NCI-H82 treated with DMSO at 0.1 percent for 48 hours (cell line): Measurements from ENCODE around the gene FASN.
A peak's percentile ranks its signal among the peaks of the same experiment; 100 is the strongest.

Experiments
- DNase-seq: peaks from one replicate; lab custom pipeline; 2025; ENCODE audit not compliant: unreplicated experiment; lab: John Stamatoyannopoulos, UW

The FASN gene

DNA sequence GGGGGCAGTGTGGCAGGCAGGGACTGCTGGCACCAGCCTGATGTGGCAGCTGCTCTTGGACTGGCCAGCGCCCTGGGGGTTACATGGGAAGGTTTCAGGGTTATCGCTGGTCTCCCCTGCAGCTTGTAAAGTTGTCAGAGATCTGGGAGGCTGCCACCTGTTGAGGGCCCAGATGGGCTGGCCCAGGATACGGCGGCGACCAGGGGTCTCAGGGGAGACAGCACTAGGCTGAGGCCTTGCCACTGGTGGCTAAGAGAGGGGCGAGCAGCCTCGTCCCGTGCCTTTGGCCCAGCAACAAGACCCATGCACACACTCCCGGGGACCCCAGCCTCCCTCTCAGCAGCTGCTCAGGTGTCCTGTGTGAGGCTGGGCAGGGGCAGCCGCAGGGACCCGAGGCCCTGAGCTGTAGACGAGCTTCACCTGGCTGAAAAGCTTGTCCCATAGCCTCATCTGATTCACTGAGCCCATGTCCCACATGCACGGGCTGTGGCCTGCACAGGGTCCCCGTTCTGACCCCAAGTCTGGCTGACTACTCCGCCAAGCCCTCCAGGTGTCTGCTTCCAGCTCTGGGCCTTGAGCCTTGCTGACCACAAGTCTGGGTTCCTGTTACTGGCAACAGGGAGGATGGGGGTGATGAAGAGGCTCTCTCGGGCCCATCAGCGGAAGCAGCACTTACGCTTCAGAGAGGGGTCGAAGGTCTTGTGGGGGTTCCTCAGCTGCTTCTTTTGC is 38.6 kb downstream of the FASN start:
- DNase-seq: no peak

- DNase-seq: no peak
Observed at GRCh38 chr17:82058855-82059249, 39.2 kb downstream of the FASN start.

DNA sequence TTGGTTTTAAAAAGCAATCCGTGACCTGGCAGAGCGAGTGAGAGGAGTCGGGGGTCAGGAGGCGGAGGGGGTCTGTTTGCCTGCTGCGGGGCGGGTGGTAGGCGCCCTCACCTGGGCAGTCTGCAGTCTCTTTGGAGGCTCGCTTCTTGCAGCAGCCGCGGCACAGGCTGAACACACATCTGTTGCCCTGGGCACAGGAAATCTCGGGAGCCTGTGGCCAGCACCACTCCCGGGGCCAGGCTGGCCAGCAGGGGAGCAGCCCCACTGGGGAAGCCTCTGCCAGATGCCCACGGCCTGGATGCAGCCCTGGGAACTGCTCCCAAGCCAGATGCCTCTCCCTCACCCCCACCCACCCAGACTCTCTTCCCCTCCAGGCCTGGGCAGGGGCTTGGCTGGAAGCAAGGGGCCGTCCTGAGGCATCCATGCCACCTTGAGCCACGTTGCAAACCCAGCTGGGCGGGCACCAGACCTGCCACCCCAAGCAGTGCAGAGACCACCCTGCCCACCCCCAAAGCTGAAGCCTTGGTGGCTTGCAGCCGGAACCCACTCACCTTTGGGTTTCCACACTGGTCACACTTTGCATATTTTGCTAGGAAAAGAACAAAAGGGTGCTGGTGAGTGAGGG is 39.7 kb downstream of the FASN start:
- no peak for DNase-seq

GRCh38 chr17:82056729-82057621 is 41.1 kb downstream of the FASN start:
- no peak for DNase-seq

- no peak for DNase-seq
Observed at GRCh38 chr17:82055965-82056728, 41.9 kb downstream of the FASN start.

DNA sequence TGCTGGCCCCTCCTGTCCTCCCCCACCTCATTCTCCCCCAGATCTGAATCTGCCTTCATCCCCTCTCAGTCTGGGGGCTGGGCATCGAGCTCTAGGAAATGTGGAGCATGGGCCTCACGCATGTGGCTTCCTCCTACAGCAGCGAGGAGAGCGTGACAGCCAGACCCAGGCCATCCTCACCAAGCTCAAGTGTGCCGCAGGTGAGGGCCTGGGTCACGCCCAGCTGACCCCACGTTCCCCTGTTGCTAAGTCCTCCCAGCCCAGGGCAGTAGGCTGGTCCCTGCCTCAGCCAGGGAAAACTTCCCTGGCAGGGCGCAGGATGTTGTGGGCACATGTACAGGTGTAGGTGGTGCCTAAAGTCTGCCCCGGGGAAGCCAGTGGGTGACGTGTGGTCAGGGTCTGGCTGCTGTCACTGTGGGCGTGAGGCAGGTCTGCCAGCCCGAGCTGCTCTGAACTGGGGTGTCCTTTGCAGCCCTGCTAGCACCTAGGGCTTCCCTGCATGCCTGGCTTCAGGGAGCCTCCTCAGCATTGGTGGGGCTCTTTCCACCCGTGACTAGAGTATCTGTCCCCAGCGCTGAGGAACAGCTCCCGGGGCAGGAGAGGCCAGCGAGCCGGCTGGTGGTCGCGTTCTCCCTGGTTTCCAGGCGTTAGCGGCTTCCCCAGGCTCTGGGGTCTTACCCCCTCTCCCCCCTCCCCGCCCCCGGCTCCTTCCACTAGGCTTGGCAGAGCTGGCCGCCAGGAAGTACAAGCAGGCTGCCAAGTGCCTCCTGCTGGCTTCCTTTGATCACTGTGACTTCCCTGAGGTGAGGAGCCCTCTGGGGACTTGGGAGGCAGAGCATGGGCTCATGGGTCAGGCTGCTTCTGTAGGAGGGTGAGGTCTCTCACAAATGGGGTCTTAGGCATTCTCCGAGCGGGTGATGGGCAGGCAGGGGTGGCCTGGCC is 42.7 kb downstream of the FASN start:
- DNase-seq: no peak

DNA sequence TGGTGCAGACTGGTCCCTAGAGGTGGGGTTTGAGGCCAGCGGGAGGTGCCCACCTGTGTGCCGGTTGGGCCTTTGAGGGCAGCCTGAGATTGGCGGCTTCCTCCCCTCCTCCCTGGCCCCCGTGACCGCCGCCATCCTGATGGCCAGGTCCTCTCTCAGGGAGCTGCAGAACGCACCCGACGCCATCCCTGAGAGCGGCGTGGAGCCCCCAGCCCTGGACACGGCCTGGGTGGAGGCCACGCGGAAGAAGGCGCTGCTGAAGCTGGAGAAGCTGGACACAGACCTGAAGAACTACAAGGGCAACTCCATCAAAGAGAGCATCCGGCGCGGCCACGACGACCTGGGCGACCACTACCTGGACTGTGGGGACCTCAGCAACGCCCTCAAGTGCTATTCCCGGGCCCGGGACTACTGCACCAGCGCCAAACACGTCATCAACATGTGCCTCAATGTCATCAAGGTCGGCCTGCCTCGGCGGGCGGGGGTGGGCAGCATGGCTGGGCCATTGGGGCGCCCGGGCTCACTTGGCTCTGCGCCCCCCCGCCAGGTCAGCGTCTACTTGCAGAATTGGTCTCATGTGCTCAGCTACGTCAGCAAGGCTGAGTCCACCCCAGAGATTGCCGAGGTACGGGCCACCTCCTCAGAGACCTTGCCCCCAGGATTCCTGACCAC is 43.5 kb downstream of the FASN start:
- DNase-seq: no peak

GRCh38 chr17:82053556-82054263 is 44.3 kb downstream of the FASN start:
- no peak for DNase-seq

GRCh38 chr17:82053130-82053529 is 44.9 kb downstream of the FASN start:
- DNase-seq: no peak

DNA sequence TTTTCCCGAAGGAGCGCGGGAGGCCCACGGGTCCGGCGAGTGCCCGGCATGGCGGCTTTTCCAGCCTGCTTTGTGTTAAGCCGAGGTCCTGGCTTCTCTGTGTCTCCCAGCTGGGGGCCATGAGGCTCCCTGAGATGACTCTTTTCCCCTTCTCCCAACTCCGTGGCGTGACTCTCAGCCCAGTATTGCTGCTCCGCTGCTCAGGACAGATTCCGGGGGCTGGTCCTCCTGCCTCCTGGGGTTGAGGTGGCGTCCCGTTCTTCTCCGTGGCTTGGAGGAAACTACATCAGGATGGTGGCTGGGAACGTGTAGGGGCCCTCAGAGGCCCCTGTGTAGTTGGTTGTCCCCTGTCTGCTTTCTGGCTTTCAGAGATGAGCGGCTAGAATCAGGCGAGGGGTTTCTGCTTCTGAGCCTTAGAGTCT is 45.4 kb downstream of the FASN start:
- no peak for DNase-seq

- DNase-seq: peak; percentile 5
Observed at GRCh38 chr17:82051776-82052637, 46.0 kb downstream of the FASN start, which contains the start of the genes GPS1 and RFNG. Gene GPS1 (plus strand): TSS chr17:82051898. CDS start chr17:82051932, 34 bp downstream. Gene RFNG (minus strand): TSS chr17:82051811. CDS start chr17:82051766, 45 bp downstream.

- DNase-seq: no peak
Observed at GRCh38 chr17:82050761-82051641, 47.0 kb downstream of the FASN start.

- no peak for DNase-seq
Observed at GRCh38 chr17:82050152-82050760, 47.8 kb downstream of the FASN start.

DNA sequence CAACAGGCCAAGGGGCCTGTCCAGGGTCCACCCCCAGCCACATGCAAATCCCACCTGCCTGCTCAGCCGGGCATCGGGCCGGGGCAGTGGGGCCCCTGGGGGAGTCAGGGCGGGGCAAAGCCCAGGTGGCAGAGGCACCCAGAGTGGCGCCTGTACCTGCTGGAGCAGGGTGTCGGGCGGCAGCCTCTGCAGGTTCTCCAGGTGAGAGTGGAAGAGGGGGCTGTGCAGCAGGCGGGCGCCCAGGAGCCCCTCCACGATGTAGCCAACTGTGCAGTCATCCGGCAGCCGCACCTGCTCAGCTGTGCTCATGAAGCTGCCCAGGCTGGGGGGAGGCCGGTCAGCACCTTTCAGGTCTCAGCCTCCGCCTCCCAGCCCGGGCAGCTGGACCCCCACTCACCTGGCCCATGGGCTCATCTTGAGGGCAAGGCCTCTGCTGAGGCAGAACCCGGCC is 48.5 kb downstream of the FASN start:
- no peak for DNase-seq

DNA sequence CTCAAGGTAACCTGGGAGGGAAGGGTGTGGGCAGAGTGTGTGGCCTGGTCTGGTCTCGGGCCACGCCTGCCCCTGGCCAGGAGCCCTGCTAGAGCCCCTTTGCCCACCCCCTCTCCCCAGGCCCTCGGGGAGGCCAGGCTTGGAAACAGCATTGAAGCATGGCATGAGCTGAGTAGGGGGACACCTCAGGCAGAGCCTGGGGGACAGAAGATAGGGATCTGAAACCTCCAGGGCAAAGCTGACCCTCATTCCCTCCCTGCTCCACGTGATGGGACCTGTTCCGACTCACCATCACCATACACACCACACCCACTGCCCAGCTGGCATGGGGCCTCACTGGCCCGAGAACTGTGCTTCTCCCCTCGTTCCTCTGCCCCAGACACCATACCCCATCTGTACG is 48.9 kb downstream of the FASN start:
- DNase-seq: no peak

- no peak for DNase-seq
Observed at GRCh38 chr17:82048571-82048971, 49.5 kb downstream of the FASN start.
